RWPE1 (cell line): ENCODE results near the gene RNF20.
A peak's percentile ranks its signal among the peaks of the same experiment; 100 is the strongest.

Experiments used
- CTCF ChIA-PET: fragments of 350-600 bp; sonication (Branson Sonifier 250); formaldehyde crosslinking; extraction: SDS; loops from one replicate; lab custom pipeline; 2021; lab: Yijun Ruan, JAX
- POLR2A ChIA-PET: fragments of 400-600 bp; formaldehyde crosslinking; extraction: SDS; loops from one replicate; lab custom pipeline; 2020; ENCODE audit warnings: antibody characterized with exemption; ENCODE audit not compliant: low non-redundant PET; lab: Yijun Ruan, JAX
- DNase-seq: peaks from one replicate; pipeline ENCODE4 v3.0.0; 2012; ENCODE audit warnings: low spot score
- H3K27ac ChIP-seq: fragments of 450-650 bp; 2 replicates; pipeline ENCODE4 v1.5.1; 2017
- CTCF ChIP-seq: fragments of 450-650 bp; conservative IDR thresholded peaks from 2 replicates; pipeline ENCODE4 v1.5.1; 2017; ENCODE audit warnings: low read depth, mild to moderate bottlenecking

The RNF20 gene

GRCh38 chr9:101495810-101496209 lies 37.8 kb upstream of the RNF20 start:
- ChIA-PET CTCF (interaction anchor here (0.6 to 3.3 kb wide), 2 partner anchors 11 to 28 kb away, joined by 3 to 9 read pairs; no protein-coding TSS in a partner anchor), POLR2A (no interaction called here)
- TF ChIP-seq CTCF = no peak
- H3K27ac ChIP-seq = no peak overlapping the region
- DNase-seq = no peak

GRCh38 chr9:101498323-101498722 lies 35.3 kb upstream of the RNF20 start:
- POLR2A ChIA-PET = no interaction called here
- no peak for TF ChIP-seq CTCF
- DNase-seq = no peak
- no peak overlapping the region for H3K27ac ChIP-seq
- CTCF ChIA-PET = interaction anchor here (0.7 to 3.3 kb wide), 2 partner anchors 9 to 40 kb away, joined by 4 to 9 read pairs; no protein-coding TSS in a partner anchor

- no peak for DNase-seq
- H3K27ac ChIP-seq = no peak overlapping the region
- CTCF ChIA-PET = interaction anchor here (1.5 to 1.9 kb wide), 2 partner anchors 26 to 55 kb away, joined by 4 to 9 read pairs; no protein-coding TSS in a partner anchor
- POLR2A ChIA-PET = no interaction called here
- no peak for TF ChIP-seq CTCF
Observed at GRCh38 chr9:101504188-101504587, 29.5 kb upstream of the RNF20 start.

- no peak overlapping the region for H3K27ac ChIP-seq
- DNase-seq = peak; percentile 57
- POLR2A ChIA-PET = interaction anchor here (0.5 kb wide), 1 partner anchor 22 kb away, joined by 3 read pairs; no protein-coding TSS in a partner anchor
- TF ChIP-seq CTCF = no peak
- CTCF ChIA-PET = interaction anchor here (0.8 to 2.3 kb wide), 5 partner anchors 9 to 43 kb away, joined by 3 to 9 read pairs (median 5); a partner anchor contains a TSS
Observed at GRCh38 chr9:101508211-101508610, 25.4 kb upstream of the RNF20 start.

- no peak for TF ChIP-seq CTCF
- DNase-seq = no peak
- POLR2A ChIA-PET = no interaction called here
- no peak overlapping the region for H3K27ac ChIP-seq
- CTCF ChIA-PET = no interaction called here
Observed at GRCh38 chr9:101509572-101509971, 24.1 kb upstream of the RNF20 start.

GRCh38 chr9:101510459-101510858 lies 23.2 kb upstream of the RNF20 start:
- DNase-seq = no peak
- no peak for TF ChIP-seq CTCF
- ChIA-PET POLR2A (no interaction called here), CTCF (interaction anchor here (0.7 kb wide), 1 partner anchor 140 kb away, joined by 3 read pairs; no protein-coding TSS in a partner anchor)
- H3K27ac ChIP-seq = no peak overlapping the region
